NK-92 treated with Interleukin-12 subunit alpha and Interleukin-12 subunit beta, amount 100 ng/mL, for 24 hours (cell line): ENCODE results near the gene ZFP1.

Experiments used
- DNase-seq: peaks from one replicate; lab custom pipeline; 2025; lab: John Stamatoyannopoulos, UW

ZFP1 gene

GRCh38 chr16:75160386-75160785 is 12.1 kb downstream of the ZFP1 start:
- DNase-seq, result no peak

GRCh38 chr16:75169899-75170405 is 21.6 kb downstream of the ZFP1 start:
- DNase-seq, result no peak

- no peak for DNase-seq
Observed at GRCh38 chr16:75172578-75172977, 24.3 kb downstream of the ZFP1 start.

GRCh38 chr16:75175074-75175473 is 26.8 kb downstream of the ZFP1 start:
- no peak for DNase-seq

GRCh38 chr16:75176926-75177325 is 28.6 kb downstream of the ZFP1 start:
- no peak for DNase-seq

- no peak for DNase-seq
Observed at GRCh38 chr16:75179208-75179607, 30.9 kb downstream of the ZFP1 start.

- no peak for DNase-seq
Observed at GRCh38 chr16:75181630-75182029, 33.3 kb downstream of the ZFP1 start.

GRCh38 chr16:75188832-75189477 is 40.6 kb downstream of the ZFP1 start:
- no peak for DNase-seq

- no peak for DNase-seq
Observed at GRCh38 chr16:75189638-75190245, 41.4 kb downstream of the ZFP1 start.

- DNase-seq, result no peak
Observed at GRCh38 chr16:75192606-75193264, 44.4 kb downstream of the ZFP1 start.

- no peak for DNase-seq
Observed at GRCh38 chr16:75193265-75193650, 44.9 kb downstream of the ZFP1 start.

GRCh38 chr16:75193730-75194444 is 45.6 kb downstream of the ZFP1 start:
- DNase-seq, result no peak

GRCh38 chr16:75195811-75196790 is 47.8 kb downstream of the ZFP1 start:
- no peak for DNase-seq

- no peak for DNase-seq
Observed at GRCh38 chr16:75196836-75197235, 48.5 kb downstream of the ZFP1 start.

- no peak for DNase-seq
Observed at GRCh38 chr16:75197522-75198134, 49.3 kb downstream of the ZFP1 start.

GRCh38 chr16:75198135-75198600 is 49.8 kb downstream of the ZFP1 start:
- DNase-seq, result no peak

- DNase-seq, result no peak
Observed at GRCh38 chr16:75202069-75202590, 53.8 kb downstream of the ZFP1 start.

- DNase-seq, result no peak
Observed at GRCh38 chr16:75203096-75203495, 54.8 kb downstream of the ZFP1 start.

- no peak for DNase-seq
Observed at GRCh38 chr16:75203667-75204409, 55.5 kb downstream of the ZFP1 start.

GRCh38 chr16:75204410-75204758 is 56.1 kb downstream of the ZFP1 start:
- no peak for DNase-seq
